Omental fat pad (tissue), 4 donors: ENCODE data around the gene GAS7. TPM values are rescaled to one million over a fixed set of nuclear protein-coding genes. Genes with fewer than 3 reads are reported as not detected.
A peak's percentile ranks its signal among the peaks of the same experiment; 100 is the strongest.

ENCODE experiments used
- ATAC-seq: fragments of 150-250 bp; one replicate; pipeline ENCODE4 v1.9.1; 2016; ENCODE audit warnings: mild to moderate bottlenecking, moderate library complexity; ENCODE audit not compliant: low FRiP score
- DNase-seq: peaks from one replicate; pipeline ENCODE4 v3.0.0-alpha.2; 2019; ENCODE audit warnings: low spot score
- CTCF ChIP-seq, 3 donors: fragments of 450-650 bp; IDR thresholded peaks; one replicate each; pipeline ENCODE4 v1.5.1; 2016 to 2017; ENCODE audit warnings: antibody characterized with exemption in 3 of 3, mild to moderate bottlenecking in 3 of 3, moderate library complexity in 2 of 3
- total RNA-seq, 4 donors: library from RNA; depleted of rRNA; stranded (reverse); fragments of >200 nt; gene quantifications; one replicate each; pipeline ENCODE4 v1.1.0, GENCODE V29; 2016

Gene GAS7
- total RNA-seq, 4 donors from 2014 or later, result 36.4 to 148 (median 52.7) TPM

GRCh38 chr17:10205549-10206185 is 7.3 kb upstream of the GAS7 start:
- ATAC-seq (no peak), DNase-seq (no peak)
- no peak for TF ChIP-seq CTCF (IDR thresholded peaks at IDR 0.05)

- DNase-seq (no peak), ATAC-seq (no peak)
- no peak for TF ChIP-seq CTCF (IDR thresholded peaks at IDR 0.05)
Observed at GRCh38 chr17:10201680-10202079, 3.3 kb upstream of the GAS7 start.

GRCh38 chr17:10200645-10201044 is 2.2 kb upstream of the GAS7 start:
- ATAC-seq, result no peak
- TF ChIP-seq CTCF (IDR thresholded peaks at IDR 0.05), result no peak
- no peak for DNase-seq

GRCh38 chr17:10200016-10200415 is 1.6 kb upstream of the GAS7 start:
- DNase-seq (no peak), ATAC-seq (peak; percentile 67)
- no peak for TF ChIP-seq CTCF (IDR thresholded peaks at IDR 0.05)

GRCh38 chr17:10197721-10198508 is 491 bp downstream of the GAS7 start:
- no peak for TF ChIP-seq CTCF (IDR thresholded peaks at IDR 0.05)
- ATAC-seq (peak; percentile 5), DNase-seq (no peak)

GRCh38 chr17:10197362-10197720 is 1.1 kb downstream of the GAS7 start:
- DNase-seq (no peak), ATAC-seq (no peak)
- TF ChIP-seq CTCF (IDR thresholded peaks at IDR 0.05), result no peak

GRCh38 chr17:10196941-10197340 is 1.5 kb downstream of the GAS7 start:
- DNase-seq (no peak), ATAC-seq (no peak)
- TF ChIP-seq CTCF (IDR thresholded peaks at IDR 0.05), result no peak
